ENCODE results near the gene INTS11.

GRCh38 chr1:1331068-1331965 is 6.9 kb upstream of the INTS11 start, which contains the start of gene TAS1R3:
- TF ChIP-seq ZNF23 (tag by site-specific recombination; IDR thresholded peaks at IDR 0.05; ENCODE audit: borderline replicate concordance) (no peak), CTCF (tag by site-specific recombination; IDR thresholded peaks at IDR 0.05) (no peak), ZNF776 (tag by site-specific recombination; IDR thresholded peaks at IDR 0.05; ENCODE audit: borderline replicate concordance) (no peak), YY1 (tag by site-specific recombination; IDR thresholded peaks at IDR 0.05) (no peak), ZNF274 (IDR thresholded peaks at IDR 0.05; ENCODE audit: low read length) (no peak), ZNF274 (tag by site-specific recombination; IDR thresholded peaks at IDR 0.05; ENCODE audit: borderline replicate concordance) (no peak), ZNF423 (tag by site-specific recombination; IDR thresholded peaks at IDR 0.05) (no peak), ZNF580 (tag by site-specific recombination; IDR thresholded peaks at IDR 0.05) (no peak), ZNF121 (tag by site-specific recombination; IDR thresholded peaks at IDR 0.05) (no peak), ZNF184 (tag by site-specific recombination; IDR thresholded peaks at IDR 0.05) (no peak)

Data from HEK293 (cell line).